ENCODE data around the gene STK4. TPM values are rescaled to one million over a fixed set of nuclear protein-coding genes. Genes with fewer than 3 reads are reported as not detected.

Gene STK4
- total RNA-seq, 1 donor from 2014 or later = 25.8 TPM

DNA sequence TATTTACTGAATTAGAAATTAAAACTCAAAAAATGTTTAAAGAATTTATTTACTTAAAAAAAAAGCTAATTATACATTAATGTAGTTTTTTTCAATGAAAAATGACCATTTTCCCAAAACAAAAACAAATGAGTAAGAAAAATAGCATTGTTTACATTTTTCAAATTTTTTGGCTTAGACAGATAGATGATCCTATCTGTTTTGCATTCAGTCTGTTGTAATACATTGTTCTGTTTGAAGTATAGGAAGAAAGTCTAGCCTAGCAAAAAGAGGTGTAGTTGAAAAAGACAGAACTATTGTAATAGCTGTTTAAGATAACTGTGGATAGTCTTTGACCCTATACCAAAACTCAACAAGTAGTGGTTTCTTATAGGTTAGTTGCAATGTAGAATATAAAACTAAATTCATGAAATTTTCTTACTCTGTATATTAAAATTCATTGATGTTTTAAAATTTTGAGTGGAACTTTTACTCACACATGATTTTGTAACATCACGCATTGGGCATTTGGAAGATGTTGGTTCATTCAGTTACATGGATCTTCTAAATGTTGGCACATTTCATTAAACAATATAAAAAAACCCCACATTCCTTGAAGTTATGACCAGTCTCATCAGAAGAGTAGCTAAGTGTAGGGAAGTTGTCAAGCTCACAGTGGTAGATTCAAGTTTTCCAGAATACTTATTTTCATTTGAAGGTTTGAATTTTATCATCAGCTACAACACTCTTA lies 72.6 kb downstream of the STK4 start:
- H3K4me1 ChIP-seq = peaks cover 31% of the 10 kb centered on the region

DNA sequence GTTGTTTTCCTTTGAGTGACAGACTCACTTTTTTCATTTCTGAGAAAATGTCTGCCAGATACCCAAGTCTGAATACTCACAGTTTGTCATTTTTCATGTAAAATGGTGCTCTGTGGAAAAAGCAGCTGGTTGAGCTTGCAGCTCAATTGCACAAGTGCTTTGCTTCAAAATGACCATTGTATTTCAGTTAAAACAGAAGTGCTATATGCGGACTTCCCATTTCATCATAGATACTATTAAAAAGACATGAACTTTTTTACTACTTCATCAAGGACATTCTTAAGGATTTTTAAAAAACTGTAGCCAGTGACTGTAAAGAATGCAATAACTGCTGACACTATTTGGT lies 73.1 kb downstream of the STK4 start:
- intact Hi-C loops (cut with DNase I) = no loop called here
- Histone ChIP-seq H3K4me1 (peaks cover 36% of the 10 kb centered on the region), H3K27ac (no peak overlapping the region), H3K9me3 (no peaks in the 10 kb centered on the region), H3K27me3 (no peaks in the 10 kb centered on the region), H3K36me3 (no peaks in the 10 kb centered on the region), H3K4me3 (no peak overlapping the region)
- TF ChIP-seq POLR2AphosphoS5 (IDR thresholded peaks at IDR 0.05; ENCODE audit: insufficient read depth in 1 of 2, low read depth in 1 of 2) (no peak), POLR2A (IDR thresholded peaks at IDR 0.05) (no peak)
- TF ChIP-seq, protein P1, sequence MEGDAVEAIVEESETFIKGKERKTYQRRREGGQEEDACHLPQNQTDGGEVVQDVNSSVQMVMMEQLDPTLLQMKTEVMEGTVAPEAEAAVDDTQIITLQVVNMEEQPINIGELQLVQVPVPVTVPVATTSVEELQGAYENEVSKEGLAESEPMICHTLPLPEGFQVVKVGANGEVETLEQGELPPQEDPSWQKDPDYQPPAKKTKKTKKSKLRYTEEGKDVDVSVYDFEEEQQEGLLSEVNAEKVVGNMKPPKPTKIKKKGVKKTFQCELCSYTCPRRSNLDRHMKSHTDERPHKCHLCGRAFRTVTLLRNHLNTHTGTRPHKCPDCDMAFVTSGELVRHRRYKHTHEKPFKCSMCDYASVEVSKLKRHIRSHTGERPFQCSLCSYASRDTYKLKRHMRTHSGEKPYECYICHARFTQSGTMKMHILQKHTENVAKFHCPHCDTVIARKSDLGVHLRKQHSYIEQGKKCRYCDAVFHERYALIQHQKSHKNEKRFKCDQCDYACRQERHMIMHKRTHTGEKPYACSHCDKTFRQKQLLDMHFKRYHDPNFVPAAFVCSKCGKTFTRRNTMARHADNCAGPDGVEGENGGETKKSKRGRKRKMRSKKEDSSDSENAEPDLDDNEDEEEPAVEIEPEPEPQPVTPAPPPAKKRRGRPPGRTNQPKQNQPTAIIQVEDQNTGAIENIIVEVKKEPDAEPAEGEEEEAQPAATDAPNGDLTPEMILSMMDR (IDR thresholded peaks at IDR 0.05) = no peak
- DNase-seq (ENCODE audit: extremely low spot score in 2 of 2) = no peak

More for the DNA sequence above, 72.6 kb downstream of the STK4 start:
- DNase-seq (ENCODE audit: extremely low spot score in 2 of 2) = no peak
- no peaks in the 10 kb centered on the region for H3K36me3 ChIP-seq
- H3K27ac ChIP-seq = no peak overlapping the region
- H3K27me3 ChIP-seq = no peaks in the 10 kb centered on the region
- intact Hi-C loops (cut with DNase I) = no loop called here
- H3K9me3 ChIP-seq = no peaks in the 10 kb centered on the region
- TF ChIP-seq POLR2AphosphoS5 (IDR thresholded peaks at IDR 0.05; ENCODE audit: insufficient read depth in 1 of 2, low read depth in 1 of 2) (no peak), POLR2A (IDR thresholded peaks at IDR 0.05) (no peak)
- TF ChIP-seq, protein P1 (IDR thresholded peaks at IDR 0.05) = no peak
- H3K4me3 ChIP-seq = no peak overlapping the region

DNA sequence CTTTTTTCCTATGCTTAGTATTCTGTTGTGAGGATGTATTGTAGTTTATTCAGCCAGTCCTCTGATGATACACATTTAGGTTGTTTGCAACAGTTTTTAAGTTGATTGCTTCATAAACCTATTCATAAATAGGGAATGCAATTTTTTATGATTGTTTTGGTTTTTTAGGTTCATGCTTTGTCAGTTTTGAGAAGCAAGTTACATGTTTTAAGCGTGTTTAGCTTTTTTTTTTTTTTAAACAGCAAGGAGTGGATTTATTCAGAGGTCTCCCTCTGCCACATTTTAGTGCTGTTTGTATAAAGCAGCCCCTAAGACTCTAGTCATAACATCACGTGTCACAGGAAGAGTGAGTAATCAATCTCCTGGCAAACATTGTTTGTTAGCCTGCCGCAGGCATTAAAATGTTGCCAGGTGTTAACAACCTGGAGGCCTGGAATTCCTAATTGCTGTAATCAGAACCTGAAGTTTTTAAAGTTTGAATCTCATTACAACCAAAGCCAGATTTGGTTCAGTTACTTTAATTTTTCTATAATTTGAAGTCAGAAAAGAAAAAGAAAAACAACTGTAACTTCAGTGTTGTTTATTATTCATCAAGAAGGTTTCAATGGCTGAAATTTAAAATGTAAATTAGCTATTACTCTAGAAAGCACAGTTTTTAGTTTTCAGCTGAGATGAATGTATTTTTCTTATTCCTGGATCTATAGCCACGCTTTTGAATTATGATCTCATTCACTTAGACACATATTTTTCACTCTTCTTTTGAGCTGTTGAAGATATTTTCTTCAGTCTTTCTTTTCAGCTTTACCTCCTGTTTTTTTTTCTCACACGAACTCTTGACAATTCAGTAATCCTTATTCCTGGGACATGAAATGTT lies 75.4 kb downstream of the STK4 start:
- DNase-seq (ENCODE audit: extremely low spot score in 2 of 2) = no peak
- intact Hi-C loops (cut with DNase I) = no loop called here
- Histone ChIP-seq H3K4me3 (no peak overlapping the region), H3K27ac (no peak overlapping the region), H3K27me3 (no peaks in the 10 kb centered on the region), H3K36me3 (no peaks in the 10 kb centered on the region), H3K4me1 (peaks cover 37% of the 10 kb centered on the region), H3K9me3 (no peaks in the 10 kb centered on the region)
- TF ChIP-seq, protein P1 (IDR thresholded peaks at IDR 0.05) = no peak
- TF ChIP-seq POLR2AphosphoS5 (IDR thresholded peaks at IDR 0.05; ENCODE audit: insufficient read depth in 1 of 2, low read depth in 1 of 2) (no peak), POLR2A (IDR thresholded peaks at IDR 0.05) (no peak)

DNA sequence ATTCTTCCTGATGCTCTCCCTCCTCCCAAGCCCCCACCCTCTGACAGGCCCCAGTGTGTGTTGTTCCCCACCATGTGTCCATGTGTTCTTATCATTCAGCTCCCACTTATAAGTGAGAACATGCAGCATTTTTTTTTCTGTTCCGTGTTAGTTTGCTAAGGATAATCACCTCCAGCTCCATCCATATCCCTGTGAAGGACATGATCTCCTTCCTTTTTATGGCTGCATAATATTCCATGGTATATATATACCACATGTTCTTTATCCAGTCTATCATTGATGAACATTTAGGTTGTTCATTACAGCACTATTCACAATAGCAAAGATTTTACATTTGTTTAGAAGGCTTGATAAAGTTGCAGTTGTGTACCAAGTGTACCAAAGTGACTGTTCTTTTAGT lies 76.7 kb downstream of the STK4 start:
- intact Hi-C loops (cut with DNase I) = no loop called here
- H3K36me3 ChIP-seq = no peaks in the 10 kb centered on the region
- H3K9me3 ChIP-seq = no peaks in the 10 kb centered on the region
- no peak overlapping the region for H3K27ac ChIP-seq
- no peak for DNase-seq (ENCODE audit: extremely low spot score in 2 of 2)
- peaks cover 31% of the 10 kb centered on the region for H3K4me1 ChIP-seq
- no peak overlapping the region for H3K4me3 ChIP-seq
- H3K27me3 ChIP-seq = no peaks in the 10 kb centered on the region
- TF ChIP-seq, protein P1 (IDR thresholded peaks at IDR 0.05) = no peak
- TF ChIP-seq POLR2A (IDR thresholded peaks at IDR 0.05) (no peak), POLR2AphosphoS5 (IDR thresholded peaks at IDR 0.05; ENCODE audit: insufficient read depth in 1 of 2, low read depth in 1 of 2) (no peak)

Data from vagina (tissue), 2 donors.